Smooth muscle cell (in vitro differentiated cells): ENCODE measurements around the gene RPRD1B. TPM values are rescaled to one million over a fixed set of nuclear protein-coding genes. Genes with fewer than 3 reads are reported as not detected.

Source experiments
- DNase-seq: peaks from one replicate; lab custom pipeline; 2025; ENCODE audit not compliant: unreplicated experiment; lab: John Stamatoyannopoulos, UW
- H2AFZ ChIP-seq: fragments of 200-600 bp; sonication (generic); 2 replicates; pipeline ENCODE4 v1.6.0; 2016; ENCODE audit warnings: antibody characterized with exemption, low read depth, mild to moderate bottlenecking
- H3F3A ChIP-seq: fragments of 200-600 bp; sonication (generic); 2 replicates; pipeline ENCODE4 v1.6.0; 2017; ENCODE audit warnings: antibody characterized with exemption, low read depth
- H3K27ac ChIP-seq: fragments of 200-600 bp; sonication (generic); 2 replicates; pipeline ENCODE4 v1.5.1; 2016; ENCODE audit warnings: low read depth, mild to moderate bottlenecking
- H3K27me3 ChIP-seq: fragments of 200-600 bp; sonication (generic); 2 replicates; pipeline ENCODE4 v1.6.1; 2016; ENCODE audit warnings: low read depth, mild to moderate bottlenecking
- H3K36me3 ChIP-seq: fragments of 200-600 bp; sonication (generic); 2 replicates; pipeline ENCODE4 v1.5.1; 2016; ENCODE audit warnings: low read depth
- H3K4me1 ChIP-seq: fragments of 200-600 bp; sonication (generic); 2 replicates; pipeline ENCODE4 v1.5.1; 2016; ENCODE audit warnings: low read depth
- H3K4me2 ChIP-seq: fragments of 200-600 bp; sonication (generic); 2 replicates; pipeline ENCODE4 v1.6.0; 2016; ENCODE audit warnings: mild to moderate bottlenecking
- H3K4me3 ChIP-seq: fragments of 200-600 bp; sonication (generic); 2 replicates; pipeline ENCODE4 v1.5.1; 2016; ENCODE audit warnings: mild to moderate bottlenecking
- H3K79me2 ChIP-seq: fragments of 200-600 bp; sonication (generic); 2 replicates; pipeline ENCODE4 v1.6.0; 2016; ENCODE audit warnings: low read depth, mild to moderate bottlenecking
- H3K9ac ChIP-seq: fragments of 200-600 bp; sonication (generic); 2 replicates; pipeline ENCODE4 v1.6.0; 2016; ENCODE audit warnings: low read depth
- H3K9me3 ChIP-seq: fragments of 200-600 bp; sonication (generic); replicated peaks from 2 replicates; pipeline ENCODE4 v1.5.1; 2016; ENCODE audit warnings: low read depth
- H4K20me1 ChIP-seq: fragments of 200-600 bp; sonication (generic); 2 replicates; pipeline ENCODE4 v1.6.0; 2016; ENCODE audit warnings: low read depth
- WGBS: methylation state at CpG from one replicate; pipeline ENCODE4 v1.1.7; 2016; ENCODE audit warnings: low lambda C conversion rate; 5-methylcytosine and 5-hydroxymethylcytosine counted together
- polyA plus RNA-seq: library from polyadenylated mRNA; unstranded; fragments of >200 nt; fragmentation: Nextera tagmentation; extraction: Ambion mirVana; gene quantifications from 2 replicates; pipeline ENCODE4 v1.2.1, GENCODE V29; 2016
- small RNA-seq: library from RNA; depleted of rRNA; stranded (forward); fragments of <200 nt; gene quantifications from one replicate; pipeline ENCODE3, GENCODE V24; 2014
- total RNA-seq: library from RNA; depleted of rRNA; stranded (reverse); fragments of >200 nt; gene quantifications from 2 replicates; pipeline ENCODE4 v1.2.3, GENCODE V29; 2014
- TF ChIP-seq, protein P1 (sequence below): fragments of 200-600 bp; sonication (generic); IDR thresholded peaks from 2 replicates; pipeline ENCODE4 v1.5.1; 2017; ENCODE audit warnings: borderline replicate concordance, mild to moderate bottlenecking, antibody characterized with exemption; ENCODE audit not compliant: insufficient read depth, poor library complexity, severe bottlenecking

The RPRD1B gene
- total and polyA plus RNA-seq, 2 experiments from 2014 or later = 13.5 to 59.1 TPM

DNA sequence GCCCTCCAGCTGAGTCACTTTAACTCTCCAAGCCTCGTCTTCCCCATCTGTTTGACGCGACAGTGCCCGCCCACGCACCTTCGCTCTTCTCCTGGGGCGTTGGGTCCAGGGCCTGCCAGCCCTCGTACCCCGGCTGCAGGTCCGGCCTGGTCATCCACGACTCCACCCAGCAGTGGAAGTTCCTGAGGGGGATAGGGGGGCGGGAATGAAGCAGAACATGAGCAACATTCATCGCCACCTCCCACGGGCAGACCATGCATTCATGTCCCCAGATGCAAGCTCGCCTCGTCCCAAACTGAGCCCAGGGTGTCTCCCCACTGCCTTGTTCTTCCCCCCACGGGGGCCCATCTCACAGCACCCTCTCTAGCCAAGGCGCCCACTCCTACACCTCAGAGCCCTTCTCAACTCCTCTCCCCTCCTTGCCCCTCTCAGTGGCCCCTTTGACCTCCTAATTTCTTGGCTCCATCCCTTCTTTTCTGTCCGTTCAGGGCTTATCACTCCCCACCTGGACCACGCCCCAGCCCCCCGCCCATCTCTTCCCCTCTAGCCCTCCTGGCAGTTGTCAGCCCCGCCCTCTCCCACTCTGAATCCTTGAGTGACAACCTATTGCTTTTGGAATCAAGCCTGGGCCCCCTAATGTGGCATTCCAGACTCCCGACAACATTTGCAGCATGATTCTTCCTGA, 107.8 kb downstream of the RPRD1B start:
- H3K4me1 ChIP-seq = peaks cover 7% of the 10 kb centered on the region
- no peak for DNase-seq
- no peaks in the 10 kb centered on the region for H4K20me1 ChIP-seq
- H3K4me2 ChIP-seq = no peak overlapping the region
- H3K9ac ChIP-seq = no peak overlapping the region
- no peak overlapping the region for H2AFZ ChIP-seq
- no peaks in the 10 kb centered on the region for H3F3A ChIP-seq
- H3K4me3 ChIP-seq = no peak overlapping the region
- TF ChIP-seq, protein P1, sequence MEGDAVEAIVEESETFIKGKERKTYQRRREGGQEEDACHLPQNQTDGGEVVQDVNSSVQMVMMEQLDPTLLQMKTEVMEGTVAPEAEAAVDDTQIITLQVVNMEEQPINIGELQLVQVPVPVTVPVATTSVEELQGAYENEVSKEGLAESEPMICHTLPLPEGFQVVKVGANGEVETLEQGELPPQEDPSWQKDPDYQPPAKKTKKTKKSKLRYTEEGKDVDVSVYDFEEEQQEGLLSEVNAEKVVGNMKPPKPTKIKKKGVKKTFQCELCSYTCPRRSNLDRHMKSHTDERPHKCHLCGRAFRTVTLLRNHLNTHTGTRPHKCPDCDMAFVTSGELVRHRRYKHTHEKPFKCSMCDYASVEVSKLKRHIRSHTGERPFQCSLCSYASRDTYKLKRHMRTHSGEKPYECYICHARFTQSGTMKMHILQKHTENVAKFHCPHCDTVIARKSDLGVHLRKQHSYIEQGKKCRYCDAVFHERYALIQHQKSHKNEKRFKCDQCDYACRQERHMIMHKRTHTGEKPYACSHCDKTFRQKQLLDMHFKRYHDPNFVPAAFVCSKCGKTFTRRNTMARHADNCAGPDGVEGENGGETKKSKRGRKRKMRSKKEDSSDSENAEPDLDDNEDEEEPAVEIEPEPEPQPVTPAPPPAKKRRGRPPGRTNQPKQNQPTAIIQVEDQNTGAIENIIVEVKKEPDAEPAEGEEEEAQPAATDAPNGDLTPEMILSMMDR = no peak
- WGBS = 59% methylated on average over 23 of the region's 23 CpGs
- H3K9me3 ChIP-seq = no peaks in the 10 kb centered on the region
- no peak overlapping the region for H3K27ac ChIP-seq
- H3K79me2 ChIP-seq = no peaks in the 10 kb centered on the region
- H3K27me3 ChIP-seq = no peaks in the 10 kb centered on the region
- no peaks in the 10 kb centered on the region for H3K36me3 ChIP-seq

Small RNA genes within 50 kb of the gene (small RNA-seq; reads per million reads assigned to genes)
- gene RN7SL237P = not detected

Other genes with a start within 250 kb of the RPRD1B start
- 1.9 TPM in 1 of 2 replicates, not detected in the other for gene VSTM2L, start 130.6 kb upstream of the RPRD1B start, total RNA-seq
- 0.44 and 0.56 TPM in 2 replicates for gene VSTM2L, start 130.6 kb upstream of the RPRD1B start, polyA plus RNA-seq
- gene TTI1, start 290 bp upstream of the RPRD1B start, total RNA-seq = 17.0 and 20.4 TPM in 2 replicates
- 14.2 and 20.0 TPM in 2 replicates for gene TTI1, start 290 bp upstream of the RPRD1B start, polyA plus RNA-seq
- gene TGM2, start 131.5 kb downstream of the RPRD1B start, total RNA-seq = 53.6 and 72.0 TPM in 2 replicates
- 41.7 and 85.6 TPM in 2 replicates for gene TGM2, start 131.5 kb downstream of the RPRD1B start, polyA plus RNA-seq
- gene KIAA1755, start 227.0 kb downstream of the RPRD1B start, total RNA-seq = 0.09 TPM in 1 of 2 replicates, not detected in the other
- 0.17 TPM in 1 of 2 replicates, not detected in the other for gene KIAA1755, start 227.0 kb downstream of the RPRD1B start, polyA plus RNA-seq